Activated CD4-positive, alpha-beta T cell treated with anti-CD3 and anti-CD28 coated beads, Interleukin-2, amount 10 ng/mL, durations not matched to agents 7 days and 5 days (primary cell): ENCODE data around the gene TCERG1. TPM values are rescaled to one million over a fixed set of nuclear protein-coding genes. Genes with fewer than 3 reads are reported as not detected.

Experiments
- total RNA-seq, 2 experiments: library from RNA; stranded (reverse); gene quantifications; one replicate each; pipeline ENCODE4 v1.2.3, GENCODE V29; 2021

The TCERG1 gene
- total RNA-seq, 2 experiments from 2014 or later = 85.2 to 95.3 TPM

Other genes with a start within 250 kb of the TCERG1 start
- gene RBM27, start 243.7 kb upstream of the TCERG1 start, total RNA-seq = 10 to 100 TPM; 19.5 to 36.3 TPM
- under 1 TPM; 0.10 to 0.17 TPM for gene POU4F3, start 108.5 kb upstream of the TCERG1 start, total RNA-seq
- not detected for gene GPR151, start 68.9 kb downstream of the TCERG1 start, total RNA-seq